Measurements from ENCODE around the gene CIB2.

Gene CIB2

GRCh38 chr15:78070049-78070700, 61.1 kb downstream of the CIB2 start:
- in situ Hi-C loops (cut with HindIII; ENCODE audit: low sequenced_read_pairs), result no loop called here

DNA sequence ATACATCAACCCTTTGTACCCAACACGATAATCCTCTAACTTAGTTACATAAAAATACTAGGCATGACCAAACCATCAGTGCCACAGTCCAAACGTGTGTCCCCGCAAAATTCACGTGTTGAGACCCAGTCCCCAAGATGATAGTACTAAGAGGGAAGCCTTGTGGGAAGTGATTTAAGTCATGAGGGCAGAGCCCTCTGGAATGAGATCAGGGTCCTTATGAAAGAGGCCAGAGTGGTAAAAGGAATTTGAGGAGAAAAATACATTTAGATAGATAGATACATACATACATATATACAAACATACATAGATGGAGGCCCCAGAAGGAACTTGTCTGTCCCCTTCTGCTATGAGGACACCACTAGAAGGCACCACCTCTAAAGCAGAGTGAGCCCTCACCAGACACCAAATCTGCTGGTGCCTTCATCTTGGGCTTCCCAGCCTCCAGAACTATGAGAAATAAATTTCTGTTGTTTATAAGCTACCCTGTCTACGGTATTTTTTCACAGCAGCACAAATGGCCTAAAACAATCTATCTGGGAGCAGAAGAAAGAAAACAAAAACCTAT, 61.7 kb downstream of the CIB2 start:
- in situ Hi-C loops (cut with HindIII; ENCODE audit: low sequenced_read_pairs), result no loop called here

DNA sequence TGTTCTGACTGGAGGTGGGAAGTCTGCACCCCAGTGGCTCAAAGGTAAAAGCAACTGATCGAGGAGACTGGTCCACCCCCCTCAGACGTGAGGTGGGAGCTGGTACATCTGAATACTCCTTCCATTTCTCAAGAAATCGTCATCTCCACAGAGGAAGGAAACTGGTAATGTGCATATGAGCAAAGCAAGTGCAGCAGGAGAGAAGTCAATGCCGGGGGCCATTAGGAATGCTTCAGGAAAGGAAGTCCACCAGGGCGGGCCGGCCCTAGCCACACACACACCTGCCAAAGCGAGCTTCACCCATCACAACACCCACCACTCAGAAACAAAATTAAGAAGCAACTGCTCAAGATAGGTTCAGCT, 62.2 kb downstream of the CIB2 start:
- in situ Hi-C loops (cut with HindIII; ENCODE audit: low sequenced_read_pairs), result no loop called here

- in situ Hi-C loops (cut with HindIII; ENCODE audit: low sequenced_read_pairs), result no loop called here
Observed at GRCh38 chr15:78067328-78068228, 63.7 kb downstream of the CIB2 start.

- in situ Hi-C loops (cut with HindIII; ENCODE audit: low sequenced_read_pairs), result no loop called here
Observed at GRCh38 chr15:78065973-78066946, 65.0 kb downstream of the CIB2 start.

DNA sequence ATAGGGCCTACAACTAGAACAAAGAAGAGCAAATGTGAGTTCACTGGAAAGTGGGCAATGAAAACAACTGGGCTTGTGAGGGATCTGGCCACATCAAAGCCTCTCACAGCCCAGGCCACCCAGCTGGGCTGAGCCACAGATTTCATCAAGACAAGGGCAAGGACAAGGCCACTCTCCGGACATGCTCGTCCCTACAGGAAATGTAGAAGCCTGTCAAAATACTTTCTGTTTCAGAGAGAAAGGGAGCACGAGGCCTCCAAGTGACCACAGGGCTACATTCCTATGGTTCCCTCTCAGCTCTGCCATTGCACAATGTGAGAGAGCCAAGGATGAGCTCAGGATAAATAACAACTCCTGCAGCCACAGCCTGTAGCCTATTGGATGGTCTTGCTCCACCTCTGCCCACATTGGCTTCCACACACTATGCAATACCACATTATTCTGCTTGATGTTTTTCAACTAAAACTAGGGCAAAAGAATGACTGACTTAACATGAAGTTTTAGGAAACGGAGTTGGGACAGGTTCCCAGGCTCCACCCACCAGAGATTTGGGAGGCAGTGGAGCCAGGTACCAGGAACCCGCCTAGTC, 65.9 kb downstream of the CIB2 start:
- in situ Hi-C loops (cut with HindIII; ENCODE audit: low sequenced_read_pairs), result no loop called here

- in situ Hi-C loops (cut with HindIII; ENCODE audit: low sequenced_read_pairs), result no loop called here
Observed at GRCh38 chr15:78064544-78064943, 66.7 kb downstream of the CIB2 start.

DNA sequence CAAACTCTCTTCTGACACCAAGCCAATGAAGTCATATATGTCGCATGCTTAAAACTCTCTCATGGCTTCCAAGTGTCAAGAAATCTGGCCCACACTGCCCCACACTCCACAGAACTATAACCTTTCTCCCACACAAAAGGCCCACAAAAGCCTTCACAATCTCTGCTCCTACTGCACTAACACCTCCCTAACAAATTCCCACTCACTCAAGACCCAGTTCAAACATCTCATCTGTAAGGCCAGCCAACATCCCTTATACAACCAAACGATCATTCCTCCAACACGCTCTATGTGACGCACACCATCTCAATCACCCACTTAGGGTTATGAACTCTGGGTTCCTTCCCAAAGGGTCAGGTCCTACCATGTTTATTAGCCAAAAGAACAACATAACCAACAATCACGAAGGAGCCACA, 67.3 kb downstream of the CIB2 start:
- in situ Hi-C loops (cut with HindIII; ENCODE audit: low sequenced_read_pairs), result no loop called here

GRCh38 chr15:78063217-78063616, 68.0 kb downstream of the CIB2 start:
- in situ Hi-C loops (cut with HindIII; ENCODE audit: low sequenced_read_pairs), result no loop called here

DNA sequence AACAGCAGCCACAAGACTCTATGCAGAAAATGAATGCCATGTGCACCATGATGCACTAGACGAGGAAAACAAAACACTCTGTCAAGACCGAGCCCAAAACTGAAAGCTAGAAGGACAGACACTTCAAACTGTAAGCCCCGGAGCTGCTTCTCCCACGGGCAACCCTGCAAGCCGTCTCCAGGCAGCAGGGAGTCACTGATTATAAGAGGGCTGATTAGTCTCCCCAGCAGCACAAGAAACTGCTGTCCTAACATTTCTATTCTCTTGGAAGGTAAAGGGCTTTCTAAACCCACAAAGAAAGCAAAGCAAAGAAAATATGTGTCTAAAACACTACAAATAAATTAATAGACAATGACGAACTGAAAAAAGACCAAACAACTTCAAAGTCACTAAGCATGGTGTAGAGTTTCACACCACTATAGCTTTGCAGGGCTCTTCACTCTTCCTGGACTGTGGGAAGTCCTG, 69.2 kb downstream of the CIB2 start:
- in situ Hi-C loops (cut with HindIII; ENCODE audit: low sequenced_read_pairs), result no loop called here

- in situ Hi-C loops (cut with HindIII; ENCODE audit: low sequenced_read_pairs), result no loop called here
Observed at GRCh38 chr15:78060232-78060631, 71.0 kb downstream of the CIB2 start.

DNA sequence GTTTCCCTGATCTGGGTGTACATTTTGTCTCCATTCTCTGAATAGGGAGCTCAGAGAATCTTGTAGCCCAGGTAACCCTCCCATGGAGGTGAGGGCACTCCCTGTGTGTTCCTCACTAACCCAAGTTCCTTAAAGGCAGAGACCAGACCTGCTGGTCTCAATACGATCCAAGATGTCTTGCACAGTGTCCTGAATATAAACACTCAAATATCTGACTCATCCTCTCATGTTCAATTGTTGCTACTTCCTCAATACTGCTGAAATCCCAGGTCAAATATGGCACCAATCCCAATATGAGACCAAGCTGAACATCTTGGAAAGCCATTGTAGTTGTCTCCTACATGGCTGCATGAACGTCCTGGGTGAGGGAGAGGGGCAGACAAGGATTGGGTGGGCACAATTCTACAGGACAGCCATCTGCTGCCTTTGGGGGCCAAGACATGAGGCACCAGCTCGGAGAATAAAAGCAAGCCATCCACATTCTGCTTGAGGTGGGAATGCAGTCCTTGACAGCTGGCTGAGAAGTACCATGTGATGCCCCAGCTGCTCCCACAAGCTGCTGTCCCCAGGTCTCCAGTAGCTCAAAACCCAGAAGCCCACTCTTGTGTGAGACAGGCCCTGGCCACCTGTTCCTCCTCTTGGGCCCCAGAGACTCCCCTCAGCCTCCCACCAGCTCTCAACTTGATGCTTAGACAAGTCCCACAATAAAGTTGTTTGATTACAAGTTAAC, 72.0 kb downstream of the CIB2 start:
- in situ Hi-C loops (cut with HindIII; ENCODE audit: low sequenced_read_pairs), result no loop called here

DNA sequence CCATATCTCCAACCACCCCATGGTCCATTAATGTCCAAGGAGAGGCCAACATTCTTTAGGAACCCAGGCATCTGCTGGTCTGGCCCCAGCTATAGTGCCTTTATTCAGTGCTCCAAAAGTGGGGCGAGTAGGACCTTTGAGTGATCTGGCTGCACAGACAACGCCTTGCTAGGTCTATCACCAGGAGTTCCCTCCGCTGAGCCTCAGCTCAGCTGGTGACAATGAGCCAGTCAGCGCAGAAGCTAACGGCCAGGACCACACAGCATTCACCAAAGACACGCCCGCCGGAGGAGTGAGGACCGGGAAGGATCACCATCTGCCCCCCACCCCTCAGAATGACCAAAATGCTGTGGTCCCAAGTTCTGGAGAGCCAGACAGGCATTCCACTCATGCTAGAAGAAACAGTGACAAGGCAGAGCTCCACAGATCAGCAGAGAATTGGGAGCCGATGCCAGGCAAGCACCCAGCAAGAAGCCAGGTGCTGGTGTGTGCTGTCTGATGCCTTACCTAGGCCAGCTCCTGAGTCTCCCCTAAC, 72.8 kb downstream of the CIB2 start:
- in situ Hi-C loops (cut with HindIII; ENCODE audit: low sequenced_read_pairs), result no loop called here

- in situ Hi-C loops (cut with HindIII; ENCODE audit: low sequenced_read_pairs), result no loop called here
Observed at GRCh38 chr15:78057803-78058202, 73.4 kb downstream of the CIB2 start.

DNA sequence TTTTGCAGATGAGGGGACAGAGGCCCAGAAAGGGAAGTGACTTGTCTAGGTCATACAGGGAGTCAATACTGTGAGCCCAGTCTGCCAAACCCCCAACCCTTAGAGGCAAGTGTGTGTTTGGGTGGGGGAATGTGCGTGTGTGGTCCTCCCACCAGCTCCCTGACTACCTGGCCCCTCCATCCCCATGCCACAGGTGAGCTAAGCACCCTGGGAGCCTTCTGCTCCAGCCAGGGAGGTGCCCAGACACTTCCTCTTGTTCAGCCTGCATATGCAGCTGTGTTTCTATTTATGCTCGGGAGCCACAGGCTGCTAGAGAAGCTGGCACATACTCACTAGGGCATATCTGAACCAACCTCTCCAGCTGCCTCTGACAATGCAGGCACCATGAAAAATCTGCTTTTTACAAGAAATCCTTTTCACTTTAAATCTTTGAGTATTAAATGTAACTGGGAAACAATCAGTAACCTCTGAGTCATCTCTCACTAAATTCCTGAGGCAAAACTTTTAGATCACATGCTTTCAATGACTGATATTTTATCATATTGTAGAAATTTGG, 74.5 kb downstream of the CIB2 start:
- in situ Hi-C loops (cut with HindIII; ENCODE audit: low sequenced_read_pairs), result no loop called here

GRCh38 chr15:78055919-78056713, 75.1 kb downstream of the CIB2 start:
- in situ Hi-C loops (cut with HindIII; ENCODE audit: low sequenced_read_pairs), result no loop called here

DNA sequence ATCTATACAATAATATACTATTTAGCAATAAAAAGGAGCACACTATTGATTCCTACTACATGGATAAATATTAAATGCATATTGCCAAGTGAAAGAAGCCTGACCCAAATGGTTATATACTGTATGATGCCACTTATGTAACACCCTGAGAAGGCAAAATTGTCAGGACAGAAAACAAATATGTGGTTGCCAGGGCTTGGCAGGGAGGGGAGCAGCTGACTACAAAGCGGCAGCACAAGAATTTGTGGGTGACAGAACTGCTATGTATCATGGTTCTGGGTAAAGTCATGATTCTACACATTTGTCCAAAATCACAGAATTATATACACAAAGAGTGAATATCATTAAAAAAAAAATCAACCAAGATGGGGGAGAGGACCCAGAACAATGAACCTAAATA, 76.3 kb downstream of the CIB2 start:
- in situ Hi-C loops (cut with HindIII; ENCODE audit: low sequenced_read_pairs), result no loop called here

Measured in endothelial cell of hepatic sinusoid (primary cell).